ENCODE results near the gene TFB1M. TPM values are rescaled to one million over a fixed set of nuclear protein-coding genes. Genes with fewer than 3 reads are reported as not detected.

TFB1M gene
- total RNA-seq, 2 experiments from 2014 or later = 45.0 to 46.3 TPM

DNA sequence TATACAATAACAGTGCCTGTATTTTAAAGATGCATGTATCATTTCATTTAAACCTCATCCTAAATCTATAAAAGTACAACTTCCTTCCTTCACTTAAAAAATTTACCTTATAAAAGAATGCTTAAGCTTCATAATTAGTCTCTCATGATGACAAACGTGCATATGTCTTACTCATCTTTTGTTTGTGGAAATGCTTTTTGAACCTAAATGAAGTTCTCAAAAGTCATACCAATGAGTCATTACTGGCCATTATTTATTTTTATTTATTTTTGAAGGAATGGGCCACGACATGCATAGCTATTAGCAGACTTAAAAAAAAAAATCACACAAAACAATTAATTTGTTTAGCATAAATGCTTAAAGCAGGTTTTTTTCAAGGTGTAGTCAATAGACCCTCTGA is 3.7 kb downstream of the TFB1M start:
- CTCF ChIA-PET = no interaction called here
- POLR2A ChIA-PET = interaction anchor here (0.5 kb wide), 1 partner anchor 67 kb away, joined by 4 read pairs; no protein-coding TSS in a partner anchor

DNA sequence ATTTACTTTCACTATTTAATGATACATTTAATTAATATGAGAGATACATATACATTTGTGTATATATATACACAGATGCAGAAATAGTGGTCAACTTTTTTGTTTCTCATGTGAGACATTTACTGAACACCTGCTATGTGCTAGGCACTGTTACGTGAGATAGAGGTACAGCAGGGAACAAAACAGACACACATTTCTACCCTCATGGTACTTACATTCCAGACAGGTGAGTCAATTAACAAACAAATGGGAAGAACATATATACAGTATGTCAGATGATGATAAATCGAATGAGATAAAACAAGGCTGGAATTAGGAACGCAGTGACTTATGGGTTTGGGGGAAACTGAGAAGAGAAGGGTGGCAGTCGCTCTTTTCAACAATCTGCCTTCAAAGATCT is 5.1 kb downstream of the TFB1M start:
- ChIA-PET CTCF (no interaction called here), POLR2A (no interaction called here)

DNA sequence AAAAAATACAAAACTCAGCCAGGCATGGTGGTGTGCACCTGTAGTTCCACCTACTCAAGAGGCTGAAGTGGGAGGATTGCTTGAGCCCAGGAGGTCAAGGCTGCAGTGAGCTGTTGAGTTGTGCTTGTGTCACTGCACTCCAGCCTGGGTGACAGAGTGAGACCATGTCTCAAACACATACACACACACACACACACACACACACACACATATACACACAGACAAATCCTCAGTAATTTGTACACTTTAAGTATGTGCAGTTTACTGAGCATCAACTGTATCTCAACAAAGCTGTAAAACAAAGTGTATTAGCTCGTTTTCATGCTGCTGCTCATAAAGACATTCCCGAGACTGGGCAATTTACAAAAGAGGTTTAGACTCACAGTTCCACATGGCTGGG is 7.3 kb downstream of the TFB1M start:
- CTCF ChIA-PET = interaction anchor here (0.6 kb wide), 2 partner anchors 9 to 263 kb away, joined by 3 read pairs; no protein-coding TSS in a partner anchor
- POLR2A ChIA-PET = no interaction called here

DNA sequence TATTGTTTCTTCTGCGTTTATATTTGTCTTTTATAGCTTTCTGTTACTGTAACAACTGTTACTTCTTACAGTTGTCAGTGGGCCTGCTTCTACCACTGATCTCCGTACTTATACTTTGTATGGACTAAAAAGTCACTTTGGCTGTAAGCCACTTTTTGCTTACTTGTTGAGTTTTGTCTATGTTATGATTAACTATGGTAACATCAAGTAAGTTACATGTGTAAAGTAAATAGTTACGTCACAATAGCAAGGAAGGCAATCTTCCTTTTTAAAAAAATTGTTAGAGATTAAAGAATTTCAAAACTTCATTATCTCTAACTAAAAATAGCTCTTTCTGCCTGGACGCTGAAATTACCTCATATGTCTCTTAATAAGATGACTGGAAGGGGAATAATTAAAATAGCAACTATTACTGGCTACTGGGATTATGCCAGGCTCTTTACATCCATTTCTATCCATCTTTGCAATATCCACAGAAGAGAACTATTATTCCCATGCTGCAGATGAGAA is 10.9 kb downstream of the TFB1M start:
- CTCF ChIA-PET = no interaction called here

DNA sequence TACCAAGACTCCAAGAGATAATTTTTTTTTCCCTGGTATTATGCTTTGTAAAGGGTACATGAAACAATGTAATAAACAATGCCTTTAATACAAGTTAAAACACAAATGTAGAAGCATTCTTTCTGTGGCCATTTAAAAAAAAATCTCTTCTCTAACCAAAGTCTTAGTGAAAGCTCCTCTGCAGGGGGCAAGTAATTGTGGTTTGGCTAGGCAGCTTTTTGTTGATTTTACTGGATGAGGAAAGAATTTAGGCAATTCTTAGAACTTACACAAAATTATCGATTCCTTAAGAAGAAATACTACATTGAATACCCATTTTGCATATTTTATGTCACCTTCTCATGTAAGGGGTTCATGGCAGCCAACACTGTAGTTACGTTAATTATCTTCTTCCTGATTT is 12.4 kb downstream of the TFB1M start:
- ChIA-PET CTCF (no interaction called here), POLR2A (no interaction called here)

More for the DNA sequence above, 10.9 kb downstream of the TFB1M start:
- POLR2A ChIA-PET = no interaction called here

DNA sequence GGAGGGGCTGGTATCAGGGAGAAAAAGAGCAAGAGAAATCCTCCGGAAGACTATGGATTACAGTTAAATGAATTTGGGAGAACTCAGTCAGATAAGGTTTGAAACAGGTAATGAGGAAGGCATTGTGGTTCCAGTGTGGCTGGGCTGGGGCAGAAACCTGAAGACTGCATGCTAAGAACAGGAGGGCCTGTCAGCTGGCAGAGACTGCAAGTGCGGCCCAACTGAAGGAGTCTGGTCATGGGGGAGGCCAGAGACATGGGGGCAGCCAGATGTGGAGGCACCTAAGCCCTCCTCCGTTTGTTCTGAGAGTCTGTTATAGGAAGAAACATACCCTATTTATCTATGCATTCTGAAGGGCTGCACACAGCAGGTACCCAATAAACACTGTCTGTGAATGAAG is 16.6 kb downstream of the TFB1M start:
- ChIA-PET CTCF (no interaction called here), POLR2A (no interaction called here)

DNA sequence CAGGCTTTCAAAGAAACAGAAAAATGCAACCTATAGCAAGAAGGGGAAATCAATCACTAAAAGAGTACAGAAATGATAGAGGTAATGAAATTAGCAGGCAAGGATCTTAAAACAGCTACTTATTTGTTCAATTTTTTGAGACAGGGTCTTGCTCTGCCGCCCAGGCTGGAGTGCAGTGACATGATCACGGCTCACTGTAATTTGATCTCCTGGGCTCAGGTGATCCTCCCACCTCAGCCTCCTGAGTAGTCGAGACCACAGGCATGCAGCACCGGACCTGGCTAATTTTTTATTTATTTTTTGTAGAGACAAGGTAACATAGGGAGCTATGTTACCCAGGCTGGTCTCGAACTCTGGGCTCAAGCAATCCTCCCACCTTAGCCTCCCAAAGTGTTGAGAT is 21.6 kb downstream of the TFB1M start:
- ChIA-PET CTCF (interaction anchor here (0.6 kb wide), 1 partner anchor 423 kb away, joined by 3 read pairs; no protein-coding TSS in a partner anchor), POLR2A (no interaction called here)

DNA sequence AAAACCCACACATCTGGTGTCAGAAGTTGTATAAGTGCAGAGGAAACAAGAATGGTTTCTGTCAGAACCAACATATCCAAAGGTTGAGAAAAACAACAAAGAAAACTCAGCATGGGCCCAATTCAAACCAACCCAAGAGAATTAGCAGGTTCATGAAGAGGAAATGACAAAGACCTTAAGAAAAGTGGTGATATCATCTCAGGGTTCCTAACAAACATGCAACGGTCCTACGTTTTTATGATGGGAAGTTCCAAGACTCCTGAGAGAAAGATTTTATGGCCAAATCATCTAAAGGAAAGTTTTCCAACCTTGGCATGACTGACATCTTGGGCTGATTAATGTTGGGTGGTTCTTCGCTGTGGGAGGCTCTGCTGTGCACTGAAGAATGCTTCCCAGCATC is 23.0 kb downstream of the TFB1M start:
- ChIA-PET POLR2A (no interaction called here), CTCF (no interaction called here)

DNA sequence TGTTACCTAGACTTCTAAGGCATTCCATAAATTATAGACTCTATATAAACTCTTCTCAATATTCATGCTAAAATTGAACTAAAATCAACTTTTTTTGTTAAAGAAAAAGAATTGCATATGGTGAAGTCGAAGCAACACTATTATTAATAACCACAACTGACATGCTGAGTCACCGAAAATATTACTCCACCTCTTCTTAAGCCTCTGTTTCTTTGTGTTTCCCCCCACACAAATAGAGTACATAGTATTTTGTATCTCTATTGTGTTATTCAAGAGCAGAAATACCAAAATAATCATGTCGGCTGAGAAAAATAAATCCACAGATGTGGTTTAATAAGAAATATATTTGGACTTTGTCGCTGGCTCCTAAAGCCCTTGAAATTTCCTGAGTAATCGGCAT is 23.8 kb downstream of the TFB1M start:
- POLR2A ChIA-PET = no interaction called here

DNA sequence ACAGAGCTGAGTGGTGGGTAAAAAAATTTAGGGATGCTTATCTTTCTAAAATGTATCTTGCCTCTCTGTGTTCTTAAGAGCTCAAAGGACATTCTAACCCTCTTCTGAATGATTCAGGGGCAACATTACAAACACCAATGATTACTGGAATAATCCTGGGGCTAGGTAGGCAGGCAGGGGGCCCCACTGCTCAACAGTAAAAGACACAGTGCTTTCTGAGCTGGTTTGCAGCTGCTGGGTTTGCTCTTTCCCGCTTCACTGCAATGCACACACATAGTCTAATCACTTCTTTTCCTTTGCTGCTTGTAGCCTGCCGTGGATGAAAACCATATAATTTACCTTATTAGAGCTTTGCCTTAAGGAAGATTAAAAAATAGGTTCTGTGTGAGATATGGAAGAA is 26.5 kb downstream of the TFB1M start:
- POLR2A ChIA-PET = no interaction called here
- CTCF ChIA-PET = no interaction called here

More for the DNA sequence above, 23.8 kb downstream of the TFB1M start:
- CTCF ChIA-PET = interaction anchor here (0.7 kb wide), 1 partner anchor 109 kb away, joined by 3 read pairs; no protein-coding TSS in a partner anchor

DNA sequence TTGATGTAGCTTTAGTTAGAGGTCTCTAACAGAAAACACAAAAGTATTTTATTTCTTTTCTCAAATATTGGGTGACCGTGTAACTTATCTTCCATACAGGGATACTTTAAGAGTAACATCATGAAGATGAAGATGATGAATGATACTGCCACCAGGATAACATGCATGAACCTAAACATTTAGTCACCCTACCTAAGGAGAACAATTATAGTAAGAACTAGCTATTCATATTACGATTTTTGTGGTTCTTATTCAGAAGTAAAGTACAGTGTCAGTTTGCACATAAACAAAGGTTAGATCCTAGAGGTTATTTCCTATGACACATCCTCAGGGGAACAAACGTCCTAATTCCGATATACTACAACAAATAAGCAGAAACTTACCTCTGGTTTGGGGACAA is 29.5 kb downstream of the TFB1M start:
- ChIA-PET POLR2A (no interaction called here), CTCF (no interaction called here)

DNA sequence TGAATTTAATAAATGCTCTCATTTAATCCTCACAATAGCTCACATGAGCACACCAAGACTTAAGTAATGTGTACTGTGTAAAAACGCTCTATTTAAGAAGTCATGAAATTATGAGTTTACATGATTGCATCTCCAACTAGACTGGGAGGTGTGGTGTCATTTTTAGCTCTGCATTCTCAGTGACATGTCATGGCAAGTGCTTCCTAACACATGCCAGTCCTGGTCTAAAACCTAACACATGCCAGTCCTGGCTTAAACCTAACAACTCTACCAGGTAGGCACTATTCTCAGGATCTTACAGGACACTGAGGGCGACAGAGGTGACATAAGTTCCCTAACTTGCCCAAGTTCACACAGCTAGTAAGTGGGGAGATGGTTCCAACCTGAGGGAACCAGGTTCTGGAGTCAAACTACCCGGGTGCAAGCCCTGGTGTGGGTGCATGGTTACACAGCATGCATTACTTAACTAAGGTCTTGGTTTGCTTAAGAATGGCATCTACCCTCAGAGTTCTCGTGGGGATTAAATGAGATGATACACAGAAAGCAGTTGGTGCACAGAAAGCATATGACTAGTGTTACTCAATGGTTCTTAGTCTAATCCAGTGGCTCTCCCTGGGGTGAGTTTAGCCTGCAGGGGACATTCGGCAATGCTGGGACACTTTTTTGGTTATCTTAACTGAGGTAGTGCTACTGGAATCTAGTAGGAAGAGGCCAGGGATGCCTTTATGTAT is 35.8 kb downstream of the TFB1M start:
- ChIA-PET POLR2A (no interaction called here), CTCF (no interaction called here)

DNA sequence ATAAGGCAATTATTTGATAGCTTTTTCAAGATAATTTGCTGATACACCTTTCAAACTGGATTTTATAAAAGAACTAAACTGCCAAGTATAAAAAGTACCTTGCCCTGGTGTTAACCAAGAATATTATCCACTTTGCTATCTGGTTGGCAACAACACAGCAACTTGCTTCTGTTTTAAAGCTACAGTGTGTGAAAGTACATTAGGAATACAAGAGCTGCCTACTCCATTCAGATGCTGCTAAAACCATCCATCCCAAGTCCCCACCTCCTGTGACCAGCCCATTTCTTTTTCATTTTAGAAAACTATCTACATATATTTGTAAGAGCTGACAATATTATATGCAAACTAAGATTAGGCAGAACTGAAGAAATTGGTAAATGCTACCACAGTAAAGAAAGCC is 37.6 kb downstream of the TFB1M start:
- CTCF ChIA-PET = no interaction called here
- POLR2A ChIA-PET = no interaction called here

DNA sequence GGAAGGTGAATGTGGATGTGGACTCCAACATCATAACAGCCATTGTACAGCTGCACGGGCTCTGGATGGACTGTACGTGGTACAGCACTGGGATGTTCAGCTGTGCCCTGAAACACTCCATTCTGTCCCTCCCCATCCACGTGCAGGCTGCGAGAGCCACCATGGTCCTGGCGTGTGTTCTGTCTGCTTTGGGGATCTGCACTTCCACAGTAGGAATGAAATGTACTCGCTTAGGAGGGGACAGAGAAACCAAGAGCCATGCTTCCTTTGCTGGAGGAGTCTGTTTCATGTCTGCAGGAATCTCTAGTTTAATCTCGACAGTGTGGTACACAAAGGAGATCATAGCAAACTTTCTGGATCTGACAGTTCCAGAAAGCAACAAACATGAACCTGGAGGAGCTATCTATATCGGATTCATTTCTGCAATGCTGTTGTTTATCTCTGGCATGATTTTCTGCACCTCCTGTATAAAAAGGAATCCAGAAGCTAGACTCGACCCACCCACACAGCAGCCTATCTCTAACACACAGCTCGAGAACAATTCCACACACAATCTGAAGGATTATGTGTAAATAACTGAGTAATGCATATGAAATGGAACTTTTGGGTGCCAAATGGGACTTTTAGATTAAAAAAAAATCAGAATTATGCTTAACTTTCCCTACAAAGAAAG is 38.3 kb downstream of the TFB1M start:
- ChIA-PET CTCF (interaction anchor here (0.9 kb wide), 1 partner anchor 84 kb away, joined by 3 read pairs; no protein-coding TSS in a partner anchor), POLR2A (no interaction called here)

DNA sequence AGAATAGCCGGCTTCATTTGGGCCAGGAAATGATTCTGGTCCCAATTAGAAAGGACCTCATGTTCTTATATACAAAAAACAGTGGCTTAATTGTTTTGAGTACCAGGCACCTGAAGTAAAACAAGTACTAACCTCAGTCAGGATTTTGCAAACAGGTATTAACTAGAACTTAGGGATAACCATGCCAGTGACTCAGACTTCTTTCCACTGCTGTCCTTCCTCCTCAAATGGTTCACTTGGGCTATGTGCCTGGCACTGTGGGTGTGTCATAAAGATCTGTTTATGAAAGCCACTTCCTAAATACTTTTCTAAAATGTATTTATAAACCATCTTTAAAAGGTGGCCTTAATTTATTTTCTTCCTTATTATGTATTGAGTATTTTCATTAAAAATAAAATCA is 39.8 kb downstream of the TFB1M start:
- CTCF ChIA-PET = no interaction called here
- POLR2A ChIA-PET = no interaction called here

DNA sequence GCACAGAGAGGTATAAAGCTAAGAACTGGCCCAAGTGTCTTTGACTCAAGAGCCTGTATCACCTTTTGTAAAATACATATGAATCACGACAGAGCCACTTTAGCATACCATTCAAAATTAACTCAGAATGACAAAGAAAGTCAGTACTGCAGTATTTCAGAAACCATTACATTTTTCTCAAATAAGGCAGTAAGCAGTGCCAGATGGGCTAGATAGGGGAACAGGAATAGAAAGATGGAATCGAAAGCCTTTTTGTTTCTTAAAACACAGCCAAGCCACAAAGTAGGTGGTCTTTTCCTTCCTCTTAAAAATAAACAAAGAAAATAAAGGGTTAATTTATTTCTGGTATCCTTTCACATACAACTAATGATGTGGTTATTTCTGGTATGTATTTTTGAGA is 40.2 kb downstream of the TFB1M start:
- ChIA-PET POLR2A (no interaction called here), CTCF (no interaction called here)

DNA sequence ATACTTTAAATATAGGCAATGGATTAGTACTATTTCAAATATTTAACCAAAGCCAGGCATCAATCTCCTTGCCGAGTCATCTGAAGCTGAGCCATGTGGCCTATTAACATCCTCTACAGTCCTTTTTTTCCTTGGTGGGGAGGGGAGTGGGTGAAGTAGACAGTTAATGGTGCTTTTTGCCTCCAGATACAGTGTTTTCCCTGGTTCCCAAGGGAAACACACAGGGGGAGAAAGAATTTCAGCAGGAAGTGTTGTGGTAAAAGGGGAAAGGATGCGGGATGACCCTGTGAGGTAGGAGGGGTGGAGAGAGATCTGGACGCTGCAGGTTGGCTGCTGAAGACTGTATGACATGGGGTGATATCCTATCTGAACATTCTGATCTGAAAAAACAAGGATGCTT is 40.9 kb downstream of the TFB1M start:
- CTCF ChIA-PET = no interaction called here

DNA sequence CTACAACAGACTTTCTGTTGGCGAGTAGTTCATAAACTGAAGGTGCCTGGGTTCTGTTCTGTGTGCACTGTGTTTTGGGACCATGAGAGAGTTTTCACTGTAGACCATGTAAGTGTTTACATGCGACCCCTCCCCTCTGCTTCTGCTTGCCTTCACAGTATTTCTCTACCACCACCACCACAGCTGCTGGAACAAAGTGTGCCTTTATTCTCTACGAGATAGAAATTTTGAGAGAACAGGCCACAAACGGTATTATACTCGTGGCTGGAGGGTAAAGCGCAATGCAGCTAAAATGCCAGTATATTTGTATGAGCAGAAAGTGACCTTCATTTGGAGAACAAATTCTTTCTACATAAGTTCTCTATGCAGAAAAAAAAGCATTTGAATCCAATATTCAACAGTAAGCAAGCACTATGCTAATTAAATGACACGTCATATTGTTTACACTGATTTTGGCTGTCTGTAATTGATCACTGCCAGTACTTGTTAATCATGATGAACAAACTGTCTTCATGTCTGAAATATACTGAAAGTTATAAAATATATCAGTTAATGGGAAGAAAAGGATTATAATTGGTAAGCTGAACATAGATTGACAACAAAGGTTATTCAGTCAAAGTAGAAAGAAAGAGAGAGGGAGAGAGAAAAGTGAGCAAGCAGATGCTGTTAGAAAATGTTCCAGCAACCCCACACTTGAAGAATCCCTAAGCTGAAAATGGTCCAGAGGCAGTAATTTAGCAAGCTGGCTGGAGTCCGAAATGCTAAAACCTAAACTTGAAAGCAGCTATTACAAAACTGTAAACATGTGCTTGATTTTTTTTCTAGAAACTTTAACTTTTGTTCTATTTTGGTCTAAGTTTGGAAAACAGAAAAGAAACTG is 41.7 kb downstream of the TFB1M start:
- ChIA-PET CTCF (no interaction called here), POLR2A (no interaction called here)

More for the DNA sequence above, 40.9 kb downstream of the TFB1M start:
- POLR2A ChIA-PET = no interaction called here

DNA sequence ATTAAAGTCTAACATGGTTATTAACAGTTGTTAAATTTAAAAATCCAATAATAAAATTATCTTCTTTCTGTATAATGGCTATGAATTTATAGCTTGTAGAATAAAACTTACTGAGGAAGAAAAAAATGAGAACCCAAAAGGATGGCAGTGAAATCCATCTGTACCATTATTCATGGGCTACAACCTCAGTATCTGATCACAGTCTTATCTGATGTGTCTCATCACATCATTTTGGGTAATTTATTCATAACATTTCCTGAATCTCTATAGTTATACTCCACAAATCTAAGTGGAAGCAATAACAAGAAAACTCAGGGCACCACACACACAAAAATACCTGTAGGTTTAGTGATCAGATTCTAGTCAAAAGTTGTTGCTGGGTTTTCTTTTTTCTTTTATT is 43.1 kb downstream of the TFB1M start:
- POLR2A ChIA-PET = no interaction called here
- CTCF ChIA-PET = no interaction called here

DNA sequence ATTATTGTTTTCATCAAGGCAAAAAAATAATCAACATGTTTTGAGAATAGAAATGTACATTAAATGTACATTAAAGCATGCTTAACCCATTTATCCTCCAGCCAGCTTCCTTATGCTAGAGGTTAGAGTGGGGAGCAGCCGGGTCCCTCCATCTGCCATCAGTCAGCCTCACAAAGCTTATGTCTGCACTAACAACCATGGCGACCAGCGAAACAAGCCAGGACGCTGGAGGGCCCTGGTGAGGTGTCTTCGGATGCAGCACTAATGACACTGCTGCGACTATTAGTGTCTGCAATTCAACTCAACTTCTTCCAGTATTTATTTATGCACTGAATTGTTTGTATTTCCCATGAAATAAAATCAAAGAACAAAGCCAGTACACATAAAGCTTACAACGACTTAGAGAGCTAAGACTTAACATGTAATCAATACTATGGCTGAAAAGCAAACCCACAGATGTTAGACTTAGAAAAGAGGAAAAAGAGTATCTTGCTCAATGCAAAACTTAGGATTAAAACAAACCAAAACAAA is 43.7 kb downstream of the TFB1M start:
- ChIA-PET CTCF (no interaction called here), POLR2A (no interaction called here)
